PC-3 (cell line): ENCODE results near the gene NDRG4. TPM values are rescaled to one million over a fixed set of nuclear protein-coding genes. Genes with fewer than 3 reads are reported as not detected.

Experiments used
- ATAC-seq: fragments of 200-7000 bp; cut with Tn5 transposase; 2 replicates; pipeline ENCODE4 v1.9.1; 2020; ENCODE audit warnings: mild to moderate bottlenecking, moderate library complexity
- BruUV-seq: library from RNA; stranded (reverse); fragments of 400-500 nt; replicated peaks from 2 replicates; lab custom pipeline; 2021; lab: Mats Ljungman, UMichigan
- CTCF ChIA-PET: fragments of 300-600 bp; sonication (Branson Sonifier 250); formaldehyde crosslinking; loops from one replicate; lab custom pipeline; 2022; ENCODE audit warnings: antibody characterized with exemption; lab: Charles Lee
- POLR2A ChIA-PET: fragments of 300-600 bp; sonication (Branson Sonifier 250); formaldehyde crosslinking; loops from one replicate; lab custom pipeline; 2022; ENCODE audit warnings: antibody characterized with exemption; ENCODE audit not compliant: unreplicated experiment; lab: Charles Lee
- DNase-seq: peaks from one replicate; pipeline ENCODE4 v3.0.0-alpha.2; 2015
- H2AFZ ChIP-seq: fragments of 300-600 bp; sonication (generic); 2 replicates; pipeline ENCODE4 v1.6.0; 2016; ENCODE audit warnings: antibody characterized with exemption, low read length
- H3F3A ChIP-seq: fragments of 300-600 bp; sonication (generic); one replicate; pipeline ENCODE4 v1.6.0; 2017; ENCODE audit warnings: antibody characterized with exemption, low read length, control low read depth, mild to moderate bottlenecking; ENCODE audit not compliant: unreplicated experiment
- H3K27ac ChIP-seq: fragments of 300-600 bp; sonication (generic); 2 replicates; pipeline ENCODE4 v1.5.1; 2016; ENCODE audit warnings: mild to moderate bottlenecking, low read length
- H3K27me3 ChIP-seq: fragments of 300-600 bp; sonication (generic); 2 replicates; pipeline ENCODE4 v1.6.1; 2016; ENCODE audit warnings: low read length, mixed read lengths
- H3K36me3 ChIP-seq: fragments of 300-600 bp; sonication (generic); 2 replicates; pipeline ENCODE4 v1.6.1; 2016; ENCODE audit warnings: low read depth, mixed run types, low read length, mixed read lengths
- H3K4me1 ChIP-seq: fragments of 300-600 bp; sonication (generic); 2 replicates; pipeline ENCODE4 v1.5.1; 2016; ENCODE audit warnings: low read length; ENCODE audit not compliant: insufficient read depth
- H3K4me2 ChIP-seq: fragments of 300-600 bp; sonication (generic); 2 replicates; pipeline ENCODE4 v1.6.0; 2016; ENCODE audit warnings: low read length
- H3K4me3 ChIP-seq: fragments of 300-600 bp; sonication (generic); 2 replicates; pipeline ENCODE4 v1.5.1; 2016; ENCODE audit warnings: mild to moderate bottlenecking, low read length, mixed read lengths
- H3K79me2 ChIP-seq: fragments of 300-600 bp; sonication (generic); 2 replicates; pipeline ENCODE4 v1.6.1; 2017; ENCODE audit warnings: low read length, mixed read lengths
- H3K9ac ChIP-seq: fragments of 300-600 bp; sonication (generic); 2 replicates; pipeline ENCODE4 v1.6.0; 2016; ENCODE audit warnings: mild to moderate bottlenecking, low read length
- H3K9me2 ChIP-seq: fragments of 300-600 bp; sonication (generic); replicated peaks from 2 replicates; pipeline ENCODE4 v1.6.1; 2016; ENCODE audit warnings: mixed run types, low read length, mixed read lengths
- H3K9me3 ChIP-seq: fragments of 300-600 bp; sonication (generic); 2 replicates; pipeline ENCODE4 v1.6.1; 2016; ENCODE audit warnings: low read length, mixed read lengths
- H4K20me1 ChIP-seq: fragments of 300-600 bp; sonication (generic); 2 replicates; pipeline ENCODE4 v1.6.1; 2016; ENCODE audit warnings: low read length, mixed read lengths
- CTCF ChIP-seq: fragments of 300-600 bp; sonication (generic); conservative IDR thresholded peaks from 2 replicates; pipeline ENCODE4 v1.5.1; 2017; ENCODE audit warnings: antibody characterized with exemption, low read depth, mild to moderate bottlenecking, low read length
- EZH2 ChIP-seq: fragments of 300-600 bp; sonication (generic); IDR thresholded peaks from one replicate; pipeline ENCODE4 v1.6.1; 2017; ENCODE audit warnings: antibody characterized with exemption, mild to moderate bottlenecking, low read length; ENCODE audit not compliant: unreplicated experiment
- EZH2phosphoT487 ChIP-seq: fragments of 300-600 bp; sonication (generic); IDR thresholded peaks from 2 replicates; pipeline ENCODE4 v1.6.1; 2018; ENCODE audit warnings: mild to moderate bottlenecking, antibody characterized with exemption, low read length, borderline replicate concordance
- intact Hi-C: fragments of 100-400 bp; cut with micrococcal nuclease; formaldehyde crosslinking; loops from 2 replicates; pipeline ENCODE4 v1.9.0; 2023
- total RNA-seq: library from RNA; depleted of rRNA; stranded (reverse); fragments of >200 nt; gene quantifications from 2 replicates; pipeline ENCODE4 v1.2.3, GENCODE V29; 2014; rRNA removed

Gene NDRG4
- total RNA-seq, 1 experiment from 2014 or later = 26.6 TPM

GRCh38 chr16:58548378-58548777 is 48.4 kb downstream of the NDRG4 start:
- ATAC-seq = no peak
- DNase-seq = no peak
- intact Hi-C loops = no loop called here
- TF ChIP-seq EZH2 (no peak), EZH2phosphoT487 (no peak), CTCF (no peak)
- H3K9ac ChIP-seq = no peak overlapping the region
- no TSS peak for BruUV-seq
- no peak overlapping the region for H3K4me2 ChIP-seq
- no peaks in the 10 kb centered on the region for H3K27me3 ChIP-seq
- ChIA-PET CTCF (no interaction called here), POLR2A (no interaction called here)
- no peaks in the 10 kb centered on the region for H3F3A ChIP-seq
- H3K4me1 ChIP-seq = no peaks in the 10 kb centered on the region
- H3K9me3 ChIP-seq = no peaks in the 10 kb centered on the region
- no peak overlapping the region for H3K27ac ChIP-seq
- no peak overlapping the region for H3K4me3 ChIP-seq
- H4K20me1 ChIP-seq = no peaks in the 10 kb centered on the region
- H3K9me2 ChIP-seq = no peaks in the 10 kb centered on the region
- no peaks in the 10 kb centered on the region for H3K79me2 ChIP-seq
- H3K36me3 ChIP-seq = peaks cover 60% of the 10 kb centered on the region
- H2AFZ ChIP-seq = no peak overlapping the region

- H3F3A ChIP-seq = no peaks in the 10 kb centered on the region
- no TSS peak for BruUV-seq
- TF ChIP-seq EZH2phosphoT487 = no peak
- TF ChIP-seq CTCF = no peak
- TF ChIP-seq EZH2 = no peak
- no peaks in the 10 kb centered on the region for H4K20me1 ChIP-seq
- ATAC-seq (no peak), DNase-seq (no peak)
- no peak overlapping the region for H3K27ac ChIP-seq
- H3K4me3 ChIP-seq = no peak overlapping the region
- no peaks in the 10 kb centered on the region for H3K79me2 ChIP-seq
- CTCF ChIA-PET = no interaction called here
- H3K4me1 ChIP-seq = no peaks in the 10 kb centered on the region
- POLR2A ChIA-PET = no interaction called here
- H3K9me3 ChIP-seq = no peaks in the 10 kb centered on the region
- H3K36me3 ChIP-seq = peaks cover 57% of the 10 kb centered on the region
- H3K9ac ChIP-seq = no peak overlapping the region
- intact Hi-C loops = no loop called here
- H3K9me2 ChIP-seq = no peaks in the 10 kb centered on the region
- H3K27me3 ChIP-seq = no peaks in the 10 kb centered on the region
- no peak overlapping the region for H3K4me2 ChIP-seq
- H2AFZ ChIP-seq = no peak overlapping the region
These were observed 51.6 kb downstream of the NDRG4 start for GRCh38 chr16:58551496-58551895.

DNA sequence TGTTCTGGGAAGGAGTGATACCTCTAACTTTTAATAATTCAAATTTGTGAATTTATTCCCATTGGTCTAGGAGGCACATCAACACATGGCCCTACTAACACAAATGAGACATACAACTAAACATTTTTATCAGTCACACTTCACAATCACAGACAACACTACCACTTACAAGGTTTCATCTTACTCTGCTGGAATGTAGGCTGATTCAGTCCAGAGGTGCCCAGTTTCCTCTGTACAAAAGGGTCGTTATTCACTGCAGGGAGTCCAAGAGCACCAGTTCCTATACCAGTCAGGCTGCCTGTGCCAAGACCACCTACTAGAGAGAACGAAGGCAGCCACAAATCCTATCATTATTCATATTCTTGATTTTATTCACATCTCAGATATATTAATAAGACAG is 56.7 kb downstream of the NDRG4 start:
- BruUV-seq = no TSS peak
- no peak for ATAC-seq

More for the DNA sequence above, 56.7 kb downstream of the NDRG4 start:
- DNase-seq = no peak
- Histone ChIP-seq H3K36me3 (peaks cover 60% of the 10 kb centered on the region), H2AFZ (no peak overlapping the region), H3K27ac (no peak overlapping the region), H3K79me2 (no peaks in the 10 kb centered on the region), H3K4me3 (no peak overlapping the region), H3F3A (no peaks in the 10 kb centered on the region), H4K20me1 (no peaks in the 10 kb centered on the region), H3K27me3 (no peaks in the 10 kb centered on the region), H3K9me3 (no peaks in the 10 kb centered on the region), H3K4me1 (no peaks in the 10 kb centered on the region), H3K4me2 (no peak overlapping the region), H3K9ac (no peak overlapping the region), H3K9me2 (no peaks in the 10 kb centered on the region)
- POLR2A ChIA-PET = no interaction called here
- intact Hi-C loops = no loop called here
- TF ChIP-seq EZH2 (no peak), CTCF (no peak), EZH2phosphoT487 (no peak)
- CTCF ChIA-PET = no interaction called here

Other genes starting within 250 kb of the NDRG4 start
- gene PRSS54, start 205.1 kb upstream of the NDRG4 start, total RNA-seq = not detected in 2 replicates
- 17.5 and 19.6 TPM in 2 replicates for gene GINS3, start 107.7 kb upstream of the NDRG4 start, total RNA-seq
- 22.0 and 22.5 TPM in 2 replicates for gene SETD6, start 15.4 kb downstream of the NDRG4 start, total RNA-seq
- 132 and 135 TPM in 2 replicates for gene CNOT1, start 129.7 kb downstream of the NDRG4 start, total RNA-seq
- gene SLC38A7, start 184.6 kb downstream of the NDRG4 start, total RNA-seq = 4.0 and 7.3 TPM in 2 replicates
- gene GOT2, start 234.2 kb downstream of the NDRG4 start, total RNA-seq = 83.6 and 90.6 TPM in 2 replicates